HepG2 (cell line): ENCODE results near the gene ACTR3. TPM values are rescaled to one million over a fixed set of nuclear protein-coding genes. Genes with fewer than 3 reads are reported as not detected.
A peak's percentile ranks its signal among the peaks of the same experiment; 100 is the strongest.

Source experiments
- ATF7 ChIP-seq, 2 experiments: fragments of 450-650 bp in 1 of 2; sonication (generic) in 1 of 2; formaldehyde crosslinking in 1 of 2; IDR thresholded peaks; 2 replicates each; pipeline versions ENCODE4 v1.4.0 to v1.6.1; 2016 to 2020; ENCODE audit warnings: antibody characterized with exemption in 1 of 2, mild to moderate bottlenecking in 1 of 2, missing genetic modification reagents in 1 of 2
- CREB3 ChIP-seq: sonication (generic); formaldehyde crosslinking; IDR thresholded peaks from 2 replicates; pipeline ENCODE4 v1.5.0; 2020; ENCODE audit warnings: missing genetic modification reagents
- CREM ChIP-seq, 2 experiments: sonication (generic) in 1 of 2; formaldehyde crosslinking in 1 of 2; IDR thresholded peaks; 2 replicates each; pipeline versions ENCODE4 v1.4.0 to v1.6.1; 2016 to 2020; ENCODE audit warnings: antibody characterized with exemption in 1 of 2, mild to moderate bottlenecking in 1 of 2, missing genetic modification reagents in 1 of 2
- DPF2 ChIP-seq: sonication (generic); formaldehyde crosslinking; IDR thresholded peaks from 2 replicates; pipeline ENCODE4 v1.4.0; 2020; ENCODE audit warnings: mild to moderate bottlenecking, low read depth, missing genetic modification reagents, borderline replicate concordance
- FOSL1 ChIP-seq: sonication (generic); formaldehyde crosslinking; IDR thresholded peaks from 2 replicates; pipeline ENCODE4 v1.9.0; 2021; ENCODE audit warnings: missing genetic modification reagents, borderline replicate concordance
- HDAC1 ChIP-seq: sonication (generic); formaldehyde crosslinking; IDR thresholded peaks from 2 replicates; pipeline ENCODE4 v1.5.1; 2020; ENCODE audit warnings: mild to moderate bottlenecking, missing genetic modification reagents
- HOXA3 ChIP-seq: sonication (generic); formaldehyde crosslinking; IDR thresholded peaks from 2 replicates; pipeline ENCODE4 v1.5.0; 2020; ENCODE audit warnings: missing genetic modification reagents
- NCOA2 ChIP-seq: sonication (generic); formaldehyde crosslinking; IDR thresholded peaks from 2 replicates; pipeline ENCODE4 v1.8.0; 2022; ENCODE audit warnings: inconsistent platforms
- SALL1 ChIP-seq: sonication (generic); formaldehyde crosslinking; IDR thresholded peaks from 2 replicates; pipeline ENCODE4 v1.8.0; 2022; ENCODE audit warnings: mild to moderate bottlenecking, missing genetic modification reagents
- SMARCC2 ChIP-seq: fragments of 450-650 bp; IDR thresholded peaks from 2 replicates; pipeline ENCODE4 v1.6.1; 2017; ENCODE audit warnings: antibody characterized with exemption, mild to moderate bottlenecking
- SRY ChIP-seq: sonication (generic); formaldehyde crosslinking; IDR thresholded peaks from 2 replicates; pipeline ENCODE4 v1.8.0; 2022; ENCODE audit warnings: mild to moderate bottlenecking, missing genetic modification reagents
- TBX2 ChIP-seq: sonication (generic); formaldehyde crosslinking; IDR thresholded peaks from 2 replicates; pipeline ENCODE4 v1.5.0; 2020; ENCODE audit warnings: missing genetic modification reagents, mild to moderate bottlenecking, borderline replicate concordance
- THYN1 ChIP-seq: sonication (generic); formaldehyde crosslinking; IDR thresholded peaks from 2 replicates; pipeline ENCODE4 v1.8.1; 2023; ENCODE audit warnings: low read depth, mild to moderate bottlenecking, moderate library complexity, missing genetic modification reagents, borderline replicate concordance
- ZBTB1 ChIP-seq: sonication (generic); formaldehyde crosslinking; IDR thresholded peaks from 2 replicates; pipeline ENCODE4 v1.4.0; 2020; ENCODE audit warnings: missing genetic modification reagents, borderline replicate concordance
- ZNF292 ChIP-seq: sonication (generic); formaldehyde crosslinking; IDR thresholded peaks from 2 replicates; pipeline ENCODE4 v1.8.1; 2022; ENCODE audit warnings: mild to moderate bottlenecking, low read depth, missing genetic modification reagents, borderline replicate concordance
- ZNF335 ChIP-seq: sonication (generic); formaldehyde crosslinking; IDR thresholded peaks from 2 replicates; pipeline ENCODE4 v1.4.0; 2020; ENCODE audit warnings: missing genetic modification reagents
- ZNF550 ChIP-seq: sonication (generic); formaldehyde crosslinking; IDR thresholded peaks from 2 replicates; pipeline ENCODE4 v1.4.0; 2020; ENCODE audit warnings: mild to moderate bottlenecking, missing genetic modification reagents, borderline replicate concordance
- ZNF792 ChIP-seq: IDR thresholded peaks from 2 replicates; pipeline ENCODE4 v1.6.1; 2016
- ZSCAN9 ChIP-seq: IDR thresholded peaks from 2 replicates; pipeline ENCODE4 v1.6.1; 2016; ENCODE audit warnings: borderline replicate concordance
- polyA plus RNA-seq, 8 experiments: library from polyadenylated mRNA; depleted of rRNA in 3 of 8; stranded (reverse) in 7 of 8; unstranded in 1 of 8; fragments of >200 nt; fragmentation: Illumina TruSeq in 4 of 8; extraction: Trizol in 4 of 8; gene quantifications; 2 replicates each; pipeline versions ENCODE4 v1.2.1 to v1.2.3, GENCODE V29; 2011 to 2016; ENCODE audit warnings: low read depth in 4 of 8, missing spikeins in 1 of 8, mixed read lengths in 1 of 8; ENCODE audit not compliant: insufficient read depth in 1 of 8
- total RNA-seq, 5 experiments: library from RNA; depleted of rRNA; stranded (reverse); fragments of >200 nt; fragmentation: Illumina TruSeq; extraction: Trizol; gene quantifications; 2 replicates each; pipeline ENCODE4 v1.2.3, GENCODE V29; 2016; ENCODE audit warnings: low read depth in 1 of 5
- TF ChIP-seq, protein P1 (sequence below): sonication (generic); formaldehyde crosslinking; IDR thresholded peaks from 2 replicates; pipeline ENCODE4 v1.4.0; 2020; ENCODE audit warnings: missing genetic modification reagents
- TF ChIP-seq, protein P2 (sequence below): sonication (generic); formaldehyde crosslinking; IDR thresholded peaks from 2 replicates; pipeline ENCODE4 v1.4.0; 2020; ENCODE audit warnings: missing genetic modification reagents, mild to moderate bottlenecking, borderline replicate concordance
- TF ChIP-seq, protein P3 (sequence below): IDR thresholded peaks from 2 replicates; pipeline ENCODE4 v1.6.1; 2016; ENCODE audit warnings: low read depth
- TF ChIP-seq, protein P4 (sequence below): sonication (generic); formaldehyde crosslinking; IDR thresholded peaks from 2 replicates; pipeline ENCODE4 v1.5.1; 2020; ENCODE audit warnings: mild to moderate bottlenecking, moderate library complexity, missing genetic modification reagents

ACTR3 gene
- total and polyA plus RNA-seq, 2 of the 13 experiments (the other 11 are each of a cell fraction or from before 2014, with no cell fraction given): 123 to 225 TPM

DNA sequence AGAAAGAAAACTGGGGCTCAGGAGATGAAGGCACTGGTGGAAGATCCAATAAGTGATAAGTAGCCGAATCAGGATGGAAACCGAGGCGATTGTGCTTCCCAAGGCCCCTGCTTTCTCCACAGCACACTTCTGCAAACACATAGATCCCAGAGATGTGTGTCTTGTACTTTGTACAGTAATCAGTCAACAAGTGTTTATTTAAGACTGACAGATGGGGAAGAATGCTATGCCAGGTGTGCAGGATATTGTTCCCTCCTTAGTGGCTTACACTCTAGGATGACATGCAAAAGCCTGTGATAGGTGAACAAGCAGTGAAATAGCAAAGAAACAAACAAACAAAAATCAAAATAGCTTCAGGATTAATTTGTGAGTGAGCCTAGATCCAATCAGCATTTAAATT lies 116.6 kb downstream of the ACTR3 start (continued):
- TF ChIP-seq, protein P1, sequence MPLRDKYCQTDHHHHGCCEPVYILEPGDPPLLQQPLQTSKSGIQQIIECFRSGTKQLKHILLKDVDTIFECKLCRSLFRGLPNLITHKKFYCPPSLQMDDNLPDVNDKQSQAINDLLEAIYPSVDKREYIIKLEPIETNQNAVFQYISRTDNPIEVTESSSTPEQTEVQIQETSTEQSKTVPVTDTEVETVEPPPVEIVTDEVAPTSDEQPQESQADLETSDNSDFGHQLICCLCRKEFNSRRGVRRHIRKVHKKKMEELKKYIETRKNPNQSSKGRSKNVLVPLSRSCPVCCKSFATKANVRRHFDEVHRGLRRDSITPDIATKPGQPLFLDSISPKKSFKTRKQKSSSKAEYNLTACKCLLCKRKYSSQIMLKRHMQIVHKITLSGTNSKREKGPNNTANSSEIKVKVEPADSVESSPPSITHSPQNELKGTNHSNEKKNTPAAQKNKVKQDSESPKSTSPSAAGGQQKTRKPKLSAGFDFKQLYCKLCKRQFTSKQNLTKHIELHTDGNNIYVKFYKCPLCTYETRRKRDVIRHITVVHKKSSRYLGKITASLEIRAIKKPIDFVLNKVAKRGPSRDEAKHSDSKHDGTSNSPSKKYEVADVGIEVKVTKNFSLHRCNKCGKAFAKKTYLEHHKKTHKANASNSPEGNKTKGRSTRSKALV (CRISPR knock-in tag): 0 out of 2 replicates have a peak, but pooled peaks have one; percentile 64
- TF ChIP-seq TBX2 (CRISPR knock-in tag): peak; percentile 34; the same call in 1 of the 2 replicates
- TF ChIP-seq ATF7 (IDR thresholded peaks at IDR 0.05): no peak
- no peak for TF ChIP-seq ATF7 (CRISPR knock-in tag; IDR thresholded peaks at IDR 0.05)
- peak; percentile 86 for TF ChIP-seq DPF2 (CRISPR knock-in tag)
- peak; percentile 73 for TF ChIP-seq HDAC1 (CRISPR knock-in tag)
- TF ChIP-seq, protein P2, sequence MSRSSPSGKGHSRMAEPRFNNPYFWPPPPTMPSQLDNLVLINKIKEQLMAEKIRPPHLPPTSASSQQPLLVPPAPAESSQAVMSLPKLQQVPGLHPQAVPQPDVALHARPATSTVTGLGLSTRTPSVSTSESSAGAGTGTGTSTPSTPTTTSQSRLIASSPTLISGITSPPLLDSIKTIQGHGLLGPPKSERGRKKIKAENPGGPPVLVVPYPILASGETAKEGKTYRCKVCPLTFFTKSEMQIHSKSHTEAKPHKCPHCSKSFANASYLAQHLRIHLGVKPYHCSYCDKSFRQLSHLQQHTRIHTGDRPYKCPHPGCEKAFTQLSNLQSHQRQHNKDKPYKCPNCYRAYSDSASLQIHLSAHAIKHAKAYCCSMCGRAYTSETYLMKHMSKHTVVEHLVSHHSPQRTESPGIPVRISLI (CRISPR knock-in tag): no peak
- peak; percentile 81 for TF ChIP-seq NCOA2 (CRISPR knock-in tag)
- TF ChIP-seq THYN1 (CRISPR knock-in tag): no peak
- peak; percentile 78; the same call in 1 of the 2 replicates for TF ChIP-seq ZNF292 (CRISPR knock-in tag)
- no peak for TF ChIP-seq ZNF550 (CRISPR knock-in tag)
- no peak for TF ChIP-seq FOSL1 (CRISPR knock-in tag)
- TF ChIP-seq, protein P3, sequence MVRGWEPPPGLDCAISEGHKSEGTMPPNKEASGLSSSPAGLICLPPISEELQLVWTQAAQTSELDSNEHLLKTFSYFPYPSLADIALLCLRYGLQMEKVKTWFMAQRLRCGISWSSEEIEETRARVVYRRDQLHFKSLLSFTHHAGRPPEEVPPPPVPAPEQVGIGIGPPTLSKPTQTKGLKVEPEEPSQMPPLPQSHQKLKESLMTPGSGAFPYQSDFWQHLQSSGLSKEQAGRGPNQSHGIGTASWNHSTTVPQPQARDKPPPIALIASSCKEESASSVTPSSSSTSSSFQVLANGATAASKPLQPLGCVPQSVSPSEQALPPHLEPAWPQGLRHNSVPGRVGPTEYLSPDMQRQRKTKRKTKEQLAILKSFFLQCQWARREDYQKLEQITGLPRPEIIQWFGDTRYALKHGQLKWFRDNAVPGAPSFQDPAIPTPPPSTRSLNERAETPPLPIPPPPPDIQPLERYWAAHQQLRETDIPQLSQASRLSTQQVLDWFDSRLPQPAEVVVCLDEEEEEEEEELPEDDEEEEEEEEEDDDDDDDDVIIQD: peak; percentile 52; the same call in 1 of the 2 replicates
- 0 out of 2 replicates have a peak, but pooled peaks have one; percentile 54 for TF ChIP-seq SMARCC2
- no peak for TF ChIP-seq SRY (CRISPR knock-in tag)
- TF ChIP-seq CREM (IDR thresholded peaks at IDR 0.05): peak; percentile 65; the same call in 1 of the 2 replicates
- TF ChIP-seq CREM (CRISPR knock-in tag; IDR thresholded peaks at IDR 0.05): no peak
- TF ChIP-seq CREB3 (CRISPR knock-in tag): 0 out of 2 replicates have a peak, but pooled peaks have one; percentile 26
- TF ChIP-seq ZNF792: peak; percentile 73
- TF ChIP-seq ZSCAN9 (CRISPR knock-in tag): peak; percentile 33; the same call in 1 of the 2 replicates
- TF ChIP-seq SALL1 (CRISPR knock-in tag): peak; percentile 37; the same call in 1 of the 2 replicates
- TF ChIP-seq ZBTB1 (CRISPR knock-in tag): no peak
- TF ChIP-seq ZNF335 (CRISPR knock-in tag): peak; percentile 55; the same call in 1 of the 2 replicates
- TF ChIP-seq, protein P4, sequence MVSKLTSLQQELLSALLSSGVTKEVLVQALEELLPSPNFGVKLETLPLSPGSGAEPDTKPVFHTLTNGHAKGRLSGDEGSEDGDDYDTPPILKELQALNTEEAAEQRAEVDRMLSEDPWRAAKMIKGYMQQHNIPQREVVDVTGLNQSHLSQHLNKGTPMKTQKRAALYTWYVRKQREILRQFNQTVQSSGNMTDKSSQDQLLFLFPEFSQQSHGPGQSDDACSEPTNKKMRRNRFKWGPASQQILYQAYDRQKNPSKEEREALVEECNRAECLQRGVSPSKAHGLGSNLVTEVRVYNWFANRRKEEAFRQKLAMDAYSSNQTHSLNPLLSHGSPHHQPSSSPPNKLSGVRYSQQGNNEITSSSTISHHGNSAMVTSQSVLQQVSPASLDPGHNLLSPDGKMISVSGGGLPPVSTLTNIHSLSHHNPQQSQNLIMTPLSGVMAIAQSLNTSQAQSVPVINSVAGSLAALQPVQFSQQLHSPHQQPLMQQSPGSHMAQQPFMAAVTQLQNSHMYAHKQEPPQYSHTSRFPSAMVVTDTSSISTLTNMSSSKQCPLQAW: peak; percentile 27; the same call in 1 of the 2 replicates
- peak; percentile 50; the same call in 1 of the 2 replicates for TF ChIP-seq HOXA3 (CRISPR knock-in tag)
